WTC11 (cell line): ENCODE data around the gene GOLGA2. TPM values are rescaled to one million over a fixed set of nuclear protein-coding genes. Genes with fewer than 3 reads are reported as not detected.

Experiments
- ATAC-seq: fragments of 200-7000 bp; cut with Tn5 transposase; 2 replicates; pipeline ENCODE4 v1.10.0; 2021; ENCODE audit warnings: mild to moderate bottlenecking, moderate library complexity
- CTCF ChIA-PET: fragments of 300-600 bp; sonication (Branson Sonifier 250); formaldehyde crosslinking; loops from one replicate; lab custom pipeline; 2021; ENCODE audit warnings: antibody characterized with exemption; lab: Charles Lee
- POLR2A ChIA-PET: fragments of 350-600 bp; sonication (Branson Sonifier 250); formaldehyde crosslinking; loops from one replicate; lab custom pipeline; 2021; ENCODE audit warnings: antibody characterized with exemption; lab: Charles Lee
- DNase-seq: peaks from one replicate; pipeline ENCODE4 v3.0.0; 2021; ENCODE audit warnings: low spot score
- H3K27ac Mint-ChIP-seq: 2 replicates; pipeline ENCODE4 v1.8.0; 2021; ENCODE audit warnings: mixed read lengths
- H3K27me3 Mint-ChIP-seq: 2 replicates; pipeline ENCODE4 v1.8.0; 2021; ENCODE audit warnings: low read depth, mild to moderate bottlenecking, moderate library complexity, mixed read lengths
- H3K36me3 Mint-ChIP-seq: 2 replicates; pipeline ENCODE4 v1.8.0; 2021; ENCODE audit warnings: mixed read lengths
- H3K4me1 Mint-ChIP-seq: 2 replicates; pipeline ENCODE4 v1.8.0; 2022; ENCODE audit warnings: mixed read lengths
- H3K4me3 Mint-ChIP-seq: 2 replicates; pipeline ENCODE4 v1.8.0; 2021; ENCODE audit warnings: mild to moderate bottlenecking, moderate library complexity, mixed read lengths
- H3K9me3 Mint-ChIP-seq: 2 replicates; pipeline ENCODE4 v1.8.0; 2021; ENCODE audit warnings: mixed read lengths
- ARID4B ChIP-seq: sonication (generic); formaldehyde crosslinking; IDR thresholded peaks from 2 replicates; pipeline ENCODE4 v1.8.0; 2023; ENCODE audit warnings: missing genetic modification reagents, mild to moderate bottlenecking, borderline replicate concordance
- ATF1 ChIP-seq: sonication (generic); formaldehyde crosslinking; IDR thresholded peaks from 2 replicates; pipeline ENCODE4 v1.8.1; 2023; ENCODE audit warnings: mild to moderate bottlenecking, moderate library complexity, missing genetic modification reagents
- ELF4 ChIP-seq: sonication (generic); formaldehyde crosslinking; IDR thresholded peaks from 2 replicates; pipeline ENCODE4 v1.8.1; 2022; ENCODE audit warnings: low read depth, mild to moderate bottlenecking, moderate library complexity, missing genetic modification reagents
- ESRRA ChIP-seq: sonication (generic); formaldehyde crosslinking; IDR thresholded peaks from 2 replicates; pipeline ENCODE4 v1.8.1; 2022; ENCODE audit warnings: mild to moderate bottlenecking, missing genetic modification reagents, borderline replicate concordance
- ETV6 ChIP-seq: sonication (generic); formaldehyde crosslinking; IDR thresholded peaks from 2 replicates; pipeline ENCODE4 v1.8.1; 2022; ENCODE audit warnings: mild to moderate bottlenecking, missing genetic modification reagents
- FOXK1 ChIP-seq: sonication (generic); formaldehyde crosslinking; IDR thresholded peaks from 2 replicates; pipeline ENCODE4 v1.8.0; 2022; ENCODE audit warnings: mild to moderate bottlenecking, moderate library complexity, missing genetic modification reagents
- GTF2I ChIP-seq: fragments of 250-450 bp; sonication (Bioruptor Pico); conservative IDR thresholded peaks from 2 replicates; pipeline ENCODE4 v1.4.0; 2021; ENCODE audit warnings: mild to moderate bottlenecking
- HMGA2 ChIP-seq: fragments of 250-450 bp; sonication (Bioruptor Pico); IDR thresholded peaks from 2 replicates; pipeline ENCODE4 v1.4.0; 2021; ENCODE audit warnings: mild to moderate bottlenecking, moderate library complexity
- IRF2 ChIP-seq: sonication (generic); formaldehyde crosslinking; IDR thresholded peaks from 2 replicates; pipeline ENCODE4 v1.8.0; 2022; ENCODE audit warnings: low read depth, missing genetic modification reagents, borderline replicate concordance
- JUN ChIP-seq: sonication (generic); formaldehyde crosslinking; IDR thresholded peaks from 2 replicates; pipeline ENCODE4 v1.8.0; 2023; ENCODE audit warnings: mild to moderate bottlenecking, missing genetic modification reagents
- OVOL2 ChIP-seq: fragments of 250-450 bp; sonication (Bioruptor Pico); IDR thresholded peaks from 2 replicates; pipeline ENCODE4 v1.9.0; 2021; ENCODE audit warnings: mild to moderate bottlenecking, borderline replicate concordance
- PRRX2 ChIP-seq: fragments of 250-450 bp; sonication (Bioruptor Pico); IDR thresholded peaks from 2 replicates; pipeline ENCODE4 v1.8.0; 2021; ENCODE audit warnings: mild to moderate bottlenecking
- RELA ChIP-seq: sonication (generic); formaldehyde crosslinking; IDR thresholded peaks from 2 replicates; pipeline ENCODE4 v1.8.1; 2022; ENCODE audit warnings: missing genetic modification reagents, mild to moderate bottlenecking, borderline replicate concordance
- SMAD4 ChIP-seq: sonication (generic); formaldehyde crosslinking; IDR thresholded peaks from 2 replicates; pipeline ENCODE4 v1.8.0; 2022; ENCODE audit warnings: mild to moderate bottlenecking, missing genetic modification reagents
- USF2 ChIP-seq: sonication (generic); formaldehyde crosslinking; IDR thresholded peaks from 2 replicates; pipeline ENCODE4 v1.8.1; 2023; ENCODE audit warnings: mild to moderate bottlenecking, missing genetic modification reagents, moderate library complexity
- ZNF121 ChIP-seq: sonication (generic); formaldehyde crosslinking; IDR thresholded peaks from 2 replicates; pipeline ENCODE4 v1.8.0; 2023; ENCODE audit warnings: missing genetic modification reagents
- ZNF219 ChIP-seq: sonication (generic); formaldehyde crosslinking; IDR thresholded peaks from 2 replicates; pipeline ENCODE4 v1.8.0; 2023; ENCODE audit warnings: missing genetic modification reagents, mild to moderate bottlenecking, borderline replicate concordance
- ZNF263 ChIP-seq: sonication (generic); formaldehyde crosslinking; IDR thresholded peaks from 2 replicates; pipeline ENCODE4 v1.8.1; 2022; ENCODE audit warnings: low read depth, mild to moderate bottlenecking, moderate library complexity, missing genetic modification reagents
- ZNF416 ChIP-seq: fragments of 250-450 bp; sonication (Bioruptor Pico); IDR thresholded peaks from 2 replicates; pipeline ENCODE4 v1.9.0; 2021; ENCODE audit warnings: mild to moderate bottlenecking, inconsistent platforms
- ZNF425 ChIP-seq: fragments of 250-450 bp; sonication (Bioruptor Pico); conservative IDR thresholded peaks from 2 replicates; pipeline ENCODE4 v1.9.0; 2021; ENCODE audit warnings: mild to moderate bottlenecking
- ZNF512 ChIP-seq: sonication (generic); formaldehyde crosslinking; IDR thresholded peaks from 2 replicates; pipeline ENCODE4 v1.8.1; 2022; ENCODE audit warnings: missing genetic modification reagents, borderline replicate concordance
- ZNF671 ChIP-seq: fragments of 250-450 bp; sonication (Bioruptor Pico); IDR thresholded peaks from 2 replicates; pipeline ENCODE4 v1.8.0; 2021; ENCODE audit warnings: mild to moderate bottlenecking
- total RNA-seq: library from RNA; stranded (reverse); gene quantifications from 3 replicates; pipeline ENCODE4 v1.2.3, GENCODE V29; 2021

The GOLGA2 gene
- total RNA-seq, 1 experiment from 2014 or later: 66.3 TPM

GRCh38 chr9:128292009-128292408, 16.2 kb upstream of the GOLGA2 start:
- TF ChIP-seq ZNF671 (CRISPR knock-in tag) (no peak), RELA (no peak), FOXK1 (CRISPR knock-in tag) (no peak), ATF1 (CRISPR knock-in tag) (no peak), ZNF425 (CRISPR knock-in tag) (no peak), ZNF416 (CRISPR knock-in tag) (no peak), ZNF512 (CRISPR knock-in tag) (no peak), OVOL2 (CRISPR knock-in tag) (no peak), IRF2 (CRISPR knock-in tag) (no peak), ZNF121 (no peak)
- Mint-ChIP-seq H3K36me3 (peaks cover 8% of the 10 kb centered on the region), H3K4me1 (no peaks in the 10 kb centered on the region), H3K27me3 (no peaks in the 10 kb centered on the region), H3K9me3 (no peaks in the 10 kb centered on the region), H3K4me3 (no peak overlapping the region), H3K27ac (no peak overlapping the region)
- DNase-seq (no peak), ATAC-seq (no peak)
- POLR2A ChIA-PET: interaction anchor here (0.6 kb wide), 1 partner anchor 11 kb away, joined by 3 read pairs; no protein-coding TSS in a partner anchor
- CTCF ChIA-PET: interaction anchor here (0.6 to 2.2 kb wide), 6 partner anchors 8 to 260 kb away, joined by 3 to 7 read pairs (median 4); partner anchors contain the start of genes CERCAM and SPTAN1

- ChIA-PET POLR2A (no interaction called here), CTCF (interaction anchor here (1.1 to 1.6 kb wide), 2 partner anchors 12 to 53 kb away, joined by 3 read pairs; partner anchors contain the start of genes GOLGA2 and SWI5)
- H3K36me3 Mint-ChIP-seq: peaks cover 11% of the 10 kb centered on the region
- H3K27ac Mint-ChIP-seq: 0 out of 2 replicates have a peak overlapping the region, but pooled peaks have one; percentile 53
- TF ChIP-seq RELA: no peak
- TF ChIP-seq ETV6 (CRISPR knock-in tag): no peak
- no peak for TF ChIP-seq USF2 (CRISPR knock-in tag)
- no peak for TF ChIP-seq JUN (CRISPR knock-in tag)
- no peak for TF ChIP-seq ESRRA (CRISPR knock-in tag)
- TF ChIP-seq GTF2I (CRISPR knock-in tag): no peak
- no peak for TF ChIP-seq ZNF416 (CRISPR knock-in tag)
- TF ChIP-seq ELF4 (CRISPR knock-in tag): no peak
- TF ChIP-seq ZNF263: no peak
- TF ChIP-seq PRRX2 (CRISPR knock-in tag): no peak
- no peak for TF ChIP-seq ZNF219 (CRISPR knock-in tag)
- TF ChIP-seq HMGA2 (CRISPR knock-in tag): no peak
- TF ChIP-seq ARID4B (CRISPR knock-in tag): no peak
- no peak for TF ChIP-seq SMAD4 (CRISPR knock-in tag)
- no peak for TF ChIP-seq ZNF512 (CRISPR knock-in tag)
- H3K4me1 Mint-ChIP-seq: no peaks in the 10 kb centered on the region
- DNase-seq (no peak), ATAC-seq (no peak)
- no peaks in the 10 kb centered on the region for H3K9me3 Mint-ChIP-seq
- H3K27me3 Mint-ChIP-seq: no peaks in the 10 kb centered on the region
- no peak overlapping the region for H3K4me3 Mint-ChIP-seq
These were observed 12.6 kb upstream of the GOLGA2 start for GRCh38 chr9:128288273-128289004.
